AG08396 (cell line): ENCODE data around the gene LRRC10B.

Experiments
- DNase-seq: peaks from one replicate; pipeline ENCODE4 v3.0.0; 2012; ENCODE audit warnings: low spot score, mixed read lengths

The LRRC10B gene

GRCh38 chr11:61531044-61531443 lies 22.5 kb downstream of the LRRC10B start:
- DNase-seq = no peak

- peak; percentile 72 for DNase-seq
Measured at GRCh38 chr11:61532134-61533038, 23.8 kb downstream of the LRRC10B start.

GRCh38 chr11:61533039-61533375 lies 24.5 kb downstream of the LRRC10B start:
- no peak for DNase-seq

GRCh38 chr11:61533401-61533800 lies 24.9 kb downstream of the LRRC10B start:
- no peak for DNase-seq

- no peak for DNase-seq
Measured at GRCh38 chr11:61534025-61534932, 25.7 kb downstream of the LRRC10B start.

GRCh38 chr11:61534933-61535839 lies 26.6 kb downstream of the LRRC10B start:
- no peak for DNase-seq

GRCh38 chr11:61535998-61536675 lies 27.6 kb downstream of the LRRC10B start:
- no peak for DNase-seq

GRCh38 chr11:61536676-61537270 lies 28.2 kb downstream of the LRRC10B start:
- DNase-seq = no peak

GRCh38 chr11:61537326-61537725 lies 28.8 kb downstream of the LRRC10B start:
- no peak for DNase-seq

GRCh38 chr11:61538636-61538961 lies 30.1 kb downstream of the LRRC10B start:
- DNase-seq = no peak

- no peak for DNase-seq
Measured at GRCh38 chr11:61539006-61539405, 30.5 kb downstream of the LRRC10B start.

GRCh38 chr11:61539831-61540357 lies 31.3 kb downstream of the LRRC10B start:
- no peak for DNase-seq

- DNase-seq = no peak
Measured at GRCh38 chr11:61540528-61540927, 32.0 kb downstream of the LRRC10B start.

- DNase-seq = peak; percentile 82
Measured at GRCh38 chr11:61541598-61541997, 33.0 kb downstream of the LRRC10B start.

GRCh38 chr11:61542024-61542461 lies 33.5 kb downstream of the LRRC10B start:
- no peak for DNase-seq

GRCh38 chr11:61542705-61543104 lies 34.2 kb downstream of the LRRC10B start:
- no peak for DNase-seq

GRCh38 chr11:61543606-61544306 lies 35.2 kb downstream of the LRRC10B start:
- DNase-seq = peak; percentile 87

GRCh38 chr11:61544466-61544865 lies 35.9 kb downstream of the LRRC10B start:
- DNase-seq = no peak

- peak; percentile 71 for DNase-seq
Measured at GRCh38 chr11:61545341-61545740, 36.8 kb downstream of the LRRC10B start.

- no peak for DNase-seq
Measured at GRCh38 chr11:61545921-61546320, 37.4 kb downstream of the LRRC10B start.
